DOHH2 (cell line): ENCODE results near the gene GALNT18.

Experiments
- EZH2phosphoT487 ChIP-seq: fragments of 200-600 bp; sonication (generic); IDR thresholded peaks from 2 replicates; pipeline ENCODE4 v1.6.1; 2017; ENCODE audit warnings: borderline replicate concordance, mild to moderate bottlenecking, antibody characterized with exemption, low read length, moderate library complexity, mixed read lengths
- TF ChIP-seq, protein P1 (sequence below): fragments of 200-600 bp; sonication (generic); IDR thresholded peaks from one replicate; pipeline ENCODE4 v1.5.1; 2014; ENCODE audit warnings: antibody characterized with exemption, mild to moderate bottlenecking, low read depth, low read length; ENCODE audit not compliant: poor library complexity, severe bottlenecking

DNA sequence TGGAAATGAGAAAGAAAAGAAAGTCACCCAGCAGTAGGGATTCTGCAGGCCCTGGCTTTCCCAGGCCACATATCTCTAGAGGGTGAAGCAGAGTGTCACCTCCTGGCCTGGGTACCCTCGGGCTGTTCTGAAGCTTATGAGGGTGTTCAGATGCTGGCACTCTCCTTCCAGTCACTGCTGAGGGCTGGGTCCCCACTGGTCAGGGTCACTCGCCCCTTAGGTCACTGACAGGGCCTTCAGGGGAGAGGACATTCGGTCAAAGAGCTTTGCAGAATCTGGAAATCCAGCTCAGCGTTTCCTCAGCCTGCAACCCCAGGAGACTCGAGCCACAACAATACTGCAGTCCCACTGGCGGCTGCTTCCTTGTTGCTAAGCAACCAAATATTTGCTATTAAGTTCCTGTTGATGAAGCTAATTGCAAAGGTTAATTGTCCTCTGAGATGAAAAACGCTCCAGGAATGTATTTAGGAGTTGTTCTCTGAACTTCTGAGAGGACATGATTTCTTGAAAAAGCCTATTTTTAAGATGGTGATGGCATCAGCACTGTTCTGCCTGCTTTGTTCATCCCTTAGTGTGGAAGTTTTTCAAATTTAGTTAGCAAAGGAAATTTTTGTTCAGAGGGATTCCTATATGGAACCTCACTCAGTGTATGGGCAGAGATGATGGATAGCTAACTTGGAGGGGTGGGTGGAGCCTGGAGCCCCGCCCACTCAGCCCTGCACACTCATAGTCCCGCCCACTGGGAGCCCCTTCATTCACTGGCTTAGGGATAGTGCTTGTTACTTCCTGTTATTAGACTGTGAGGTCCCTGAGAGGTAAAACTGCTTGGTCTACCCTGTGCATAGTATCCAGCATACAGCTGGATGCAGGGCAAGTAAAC is 378.0 kb downstream of the GALNT18 start:
- TF ChIP-seq, protein P1, sequence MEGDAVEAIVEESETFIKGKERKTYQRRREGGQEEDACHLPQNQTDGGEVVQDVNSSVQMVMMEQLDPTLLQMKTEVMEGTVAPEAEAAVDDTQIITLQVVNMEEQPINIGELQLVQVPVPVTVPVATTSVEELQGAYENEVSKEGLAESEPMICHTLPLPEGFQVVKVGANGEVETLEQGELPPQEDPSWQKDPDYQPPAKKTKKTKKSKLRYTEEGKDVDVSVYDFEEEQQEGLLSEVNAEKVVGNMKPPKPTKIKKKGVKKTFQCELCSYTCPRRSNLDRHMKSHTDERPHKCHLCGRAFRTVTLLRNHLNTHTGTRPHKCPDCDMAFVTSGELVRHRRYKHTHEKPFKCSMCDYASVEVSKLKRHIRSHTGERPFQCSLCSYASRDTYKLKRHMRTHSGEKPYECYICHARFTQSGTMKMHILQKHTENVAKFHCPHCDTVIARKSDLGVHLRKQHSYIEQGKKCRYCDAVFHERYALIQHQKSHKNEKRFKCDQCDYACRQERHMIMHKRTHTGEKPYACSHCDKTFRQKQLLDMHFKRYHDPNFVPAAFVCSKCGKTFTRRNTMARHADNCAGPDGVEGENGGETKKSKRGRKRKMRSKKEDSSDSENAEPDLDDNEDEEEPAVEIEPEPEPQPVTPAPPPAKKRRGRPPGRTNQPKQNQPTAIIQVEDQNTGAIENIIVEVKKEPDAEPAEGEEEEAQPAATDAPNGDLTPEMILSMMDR: no peak
- no peak for TF ChIP-seq EZH2phosphoT487
